DOHH2 (cell line): ENCODE data around the gene GNB1L.

ENCODE experiments used
- EZH2phosphoT487 ChIP-seq: fragments of 200-600 bp; sonication (generic); IDR thresholded peaks from 2 replicates; pipeline ENCODE4 v1.6.1; 2017; ENCODE audit warnings: borderline replicate concordance, mild to moderate bottlenecking, antibody characterized with exemption, low read length, moderate library complexity, mixed read lengths
- TF ChIP-seq, protein P1 (sequence below): fragments of 200-600 bp; sonication (generic); IDR thresholded peaks from one replicate; pipeline ENCODE4 v1.5.1; 2014; ENCODE audit warnings: antibody characterized with exemption, mild to moderate bottlenecking, low read depth, low read length; ENCODE audit not compliant: poor library complexity, severe bottlenecking

DNA sequence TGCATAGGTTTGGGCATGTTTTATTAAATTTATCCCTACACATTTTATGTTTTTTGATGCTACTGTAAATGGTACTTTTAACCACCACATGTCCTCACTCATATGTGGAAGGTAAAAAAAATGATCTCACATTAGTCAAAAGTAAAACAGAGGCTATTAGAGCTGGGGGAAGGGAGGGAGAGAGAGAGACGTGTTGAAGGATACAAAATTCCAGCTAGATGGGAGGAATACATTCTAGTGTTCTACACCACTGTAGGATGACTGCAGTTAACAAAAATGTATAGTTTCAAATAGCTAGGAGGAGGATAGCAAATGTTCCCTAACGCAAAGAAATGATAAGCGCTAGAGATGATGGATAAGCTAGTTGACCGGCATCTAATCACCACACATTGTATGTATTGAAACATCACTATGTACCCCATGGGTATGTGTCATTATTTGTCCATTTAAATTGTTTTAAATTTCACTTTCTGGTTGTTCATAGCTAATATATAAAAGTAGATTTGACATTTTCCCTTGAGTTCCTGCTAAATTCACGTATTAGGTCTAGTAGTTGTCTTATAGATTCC is 9.9 kb upstream of the GNB1L start:
- TF ChIP-seq, protein P1, sequence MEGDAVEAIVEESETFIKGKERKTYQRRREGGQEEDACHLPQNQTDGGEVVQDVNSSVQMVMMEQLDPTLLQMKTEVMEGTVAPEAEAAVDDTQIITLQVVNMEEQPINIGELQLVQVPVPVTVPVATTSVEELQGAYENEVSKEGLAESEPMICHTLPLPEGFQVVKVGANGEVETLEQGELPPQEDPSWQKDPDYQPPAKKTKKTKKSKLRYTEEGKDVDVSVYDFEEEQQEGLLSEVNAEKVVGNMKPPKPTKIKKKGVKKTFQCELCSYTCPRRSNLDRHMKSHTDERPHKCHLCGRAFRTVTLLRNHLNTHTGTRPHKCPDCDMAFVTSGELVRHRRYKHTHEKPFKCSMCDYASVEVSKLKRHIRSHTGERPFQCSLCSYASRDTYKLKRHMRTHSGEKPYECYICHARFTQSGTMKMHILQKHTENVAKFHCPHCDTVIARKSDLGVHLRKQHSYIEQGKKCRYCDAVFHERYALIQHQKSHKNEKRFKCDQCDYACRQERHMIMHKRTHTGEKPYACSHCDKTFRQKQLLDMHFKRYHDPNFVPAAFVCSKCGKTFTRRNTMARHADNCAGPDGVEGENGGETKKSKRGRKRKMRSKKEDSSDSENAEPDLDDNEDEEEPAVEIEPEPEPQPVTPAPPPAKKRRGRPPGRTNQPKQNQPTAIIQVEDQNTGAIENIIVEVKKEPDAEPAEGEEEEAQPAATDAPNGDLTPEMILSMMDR = no peak
- no peak for TF ChIP-seq EZH2phosphoT487
